Activated naive CD8-positive, alpha-beta T cell treated with anti-CD3 and anti-CD28 coated beads, Interleukin-2, amount 50 U/mL, for 24 hours (primary cell): Measurements from ENCODE around the gene LRRC56.
A peak's percentile ranks its signal among the peaks of the same experiment; 100 is the strongest.
"Not testable (repeated sequence)": the region's sequence is repeated elsewhere in the genome, so short reads cannot be mapped to it uniquely, and the experiment has no call there.

Experiments
- ATAC-seq: fragments of 150-1000 bp; cut with Tn5 transposase; one replicate; pipeline ENCODE4 v1.10.0; 2021
- DNase-seq: peaks from one replicate; pipeline ENCODE4 v3.0.0; 2021
- H3K27ac Mint-ChIP-seq: one replicate; pipeline ENCODE4 v1.8.0; 2021; ENCODE audit warnings: mild to moderate bottlenecking, mixed read lengths
- H3K27me3 Mint-ChIP-seq: one replicate; pipeline ENCODE4 v1.8.0; 2021; ENCODE audit warnings: mixed read lengths
- H3K36me3 Mint-ChIP-seq: one replicate; pipeline ENCODE4 v1.8.0; 2021; ENCODE audit warnings: low read depth, mixed read lengths
- H3K4me1 Mint-ChIP-seq: one replicate; pipeline ENCODE4 v1.8.0; 2021; ENCODE audit warnings: mixed read lengths
- H3K4me3 Mint-ChIP-seq: one replicate; pipeline ENCODE4 v1.8.0; 2021; ENCODE audit warnings: mild to moderate bottlenecking, moderate library complexity, mixed read lengths
- H3K9me3 Mint-ChIP-seq: one replicate; pipeline ENCODE4 v1.8.0; 2021; ENCODE audit warnings: mixed read lengths

Gene LRRC56

DNA sequence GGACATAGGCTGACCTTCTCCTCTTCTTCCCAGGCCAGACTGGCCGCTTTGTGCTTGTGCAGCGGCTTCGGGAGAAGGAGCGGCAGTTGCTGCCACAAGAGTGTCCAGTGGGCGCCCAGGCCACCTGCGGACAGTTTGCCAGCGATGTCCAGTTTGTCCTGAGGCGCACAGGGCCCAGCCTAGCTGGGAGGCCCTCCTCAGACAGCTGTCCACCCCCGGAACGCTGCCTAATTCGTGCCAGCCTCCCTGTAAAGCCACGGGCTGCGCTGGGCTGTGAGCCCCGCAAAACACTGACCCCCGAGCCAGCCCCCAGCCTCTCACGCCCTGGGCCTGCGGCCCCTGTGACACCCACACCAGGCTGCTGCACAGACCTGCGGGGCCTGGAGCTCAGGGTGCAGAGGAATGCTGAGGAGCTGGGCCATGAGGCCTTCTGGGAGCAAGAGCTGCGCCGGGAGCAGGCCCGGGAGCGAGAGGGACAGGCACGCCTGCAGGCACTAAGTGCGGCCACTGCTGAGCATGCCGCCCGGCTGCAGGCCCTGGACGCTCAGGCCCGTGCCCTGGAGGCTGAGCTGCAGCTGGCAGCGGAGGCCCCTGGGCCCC is 24.8 kb downstream of the LRRC56 start:
- peaks cover 10% of the 10 kb centered on the region for H3K4me1 Mint-ChIP-seq
- H3K4me3 Mint-ChIP-seq = no peak overlapping the region
- no peak for ATAC-seq
- no peak for DNase-seq
- H3K9me3 Mint-ChIP-seq = no peaks in the 10 kb centered on the region
- H3K27ac Mint-ChIP-seq = no peak overlapping the region
- peaks cover 3% of the 10 kb centered on the region for H3K27me3 Mint-ChIP-seq
- no peaks in the 10 kb centered on the region for H3K36me3 Mint-ChIP-seq

DNA sequence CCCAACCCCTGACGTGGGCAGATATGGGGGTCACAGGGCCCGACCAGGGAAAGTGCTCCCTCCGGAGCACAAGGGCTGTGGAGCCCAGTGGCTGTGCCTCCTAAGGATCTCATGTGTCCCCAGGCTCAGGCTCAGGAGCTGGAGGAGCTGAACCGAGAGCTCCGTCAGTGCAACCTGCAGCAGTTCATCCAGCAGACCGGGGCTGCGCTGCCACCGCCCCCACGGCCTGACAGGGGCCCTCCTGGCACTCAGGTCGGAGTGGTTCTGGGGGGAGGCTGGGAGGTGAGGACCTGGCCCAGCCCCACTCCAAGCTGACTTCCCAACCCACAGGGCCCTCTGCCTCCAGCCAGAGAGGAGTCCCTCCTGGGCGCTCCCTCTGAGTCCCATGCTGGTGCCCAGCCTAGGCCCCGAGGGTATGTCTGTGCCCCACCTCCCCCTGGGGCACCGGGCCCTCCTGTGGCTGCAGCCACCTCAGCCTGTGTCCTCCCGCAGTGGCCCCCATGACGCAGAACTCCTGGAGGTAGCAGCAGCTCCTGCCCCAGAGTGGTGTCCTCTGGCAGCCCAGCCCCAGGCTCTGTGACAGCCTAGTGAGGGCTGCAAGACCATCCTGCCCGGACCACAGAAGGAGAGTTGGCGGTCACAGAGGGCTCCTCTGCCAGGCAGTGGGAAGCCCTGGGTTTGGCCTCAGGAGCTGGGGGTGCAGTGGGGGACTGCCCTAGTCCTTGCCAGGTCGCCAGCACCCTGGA is 25.9 kb downstream of the LRRC56 start:
- no peaks in the 10 kb centered on the region for H3K36me3 Mint-ChIP-seq
- H3K9me3 Mint-ChIP-seq = no peaks in the 10 kb centered on the region
- H3K27ac Mint-ChIP-seq = no peak overlapping the region
- no peaks in the 10 kb centered on the region for H3K27me3 Mint-ChIP-seq
- H3K4me3 Mint-ChIP-seq = no peak overlapping the region
- DNase-seq (no peak), ATAC-seq (no peak)
- peaks cover 13% of the 10 kb centered on the region for H3K4me1 Mint-ChIP-seq

DNA sequence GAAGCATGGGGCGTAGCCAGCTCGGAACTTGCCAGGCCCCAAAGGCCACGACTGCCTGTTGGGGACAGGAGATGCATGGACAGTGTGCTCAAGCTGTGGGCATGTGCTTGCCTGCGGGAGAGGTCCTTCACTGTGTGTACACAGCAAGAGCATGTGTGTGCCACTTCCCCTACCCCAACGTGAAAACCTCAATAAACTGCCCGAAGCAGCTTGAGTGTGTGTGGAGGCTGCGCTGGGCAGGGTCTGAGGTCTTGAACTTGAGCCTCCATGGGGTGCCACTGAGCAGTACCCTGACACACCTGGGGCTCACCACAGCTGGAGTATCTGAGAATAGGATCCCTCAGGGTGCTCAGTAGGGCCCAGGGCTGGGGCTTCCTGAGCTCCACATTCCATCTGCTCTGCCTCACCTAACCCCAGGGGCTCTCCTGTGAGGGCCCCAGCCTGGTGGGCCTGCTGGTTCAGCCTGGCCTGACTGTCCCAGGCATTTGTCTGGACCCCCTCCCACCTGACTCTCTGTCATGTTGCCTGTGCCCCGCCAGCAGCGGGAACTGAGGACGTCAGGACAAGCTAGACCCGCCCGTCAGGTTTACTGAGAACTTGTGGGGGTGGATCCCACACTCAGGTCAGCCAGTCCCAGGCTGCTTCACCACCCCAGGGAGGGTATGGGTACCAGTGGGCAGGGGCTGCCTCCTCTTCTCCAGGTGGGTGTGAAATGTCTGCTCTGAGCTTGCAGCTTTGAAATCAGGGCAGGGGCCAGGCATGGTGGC is 26.7 kb downstream of the LRRC56 start:
- Mint-ChIP-seq H3K27me3 (no peaks in the 10 kb centered on the region), H3K4me1 (peaks cover 13% of the 10 kb centered on the region), H3K4me3 (no peak overlapping the region), H3K36me3 (no peaks in the 10 kb centered on the region), H3K9me3 (no peaks in the 10 kb centered on the region), H3K27ac (no peak overlapping the region)
- ATAC-seq = no peak
- DNase-seq = no peak

DNA sequence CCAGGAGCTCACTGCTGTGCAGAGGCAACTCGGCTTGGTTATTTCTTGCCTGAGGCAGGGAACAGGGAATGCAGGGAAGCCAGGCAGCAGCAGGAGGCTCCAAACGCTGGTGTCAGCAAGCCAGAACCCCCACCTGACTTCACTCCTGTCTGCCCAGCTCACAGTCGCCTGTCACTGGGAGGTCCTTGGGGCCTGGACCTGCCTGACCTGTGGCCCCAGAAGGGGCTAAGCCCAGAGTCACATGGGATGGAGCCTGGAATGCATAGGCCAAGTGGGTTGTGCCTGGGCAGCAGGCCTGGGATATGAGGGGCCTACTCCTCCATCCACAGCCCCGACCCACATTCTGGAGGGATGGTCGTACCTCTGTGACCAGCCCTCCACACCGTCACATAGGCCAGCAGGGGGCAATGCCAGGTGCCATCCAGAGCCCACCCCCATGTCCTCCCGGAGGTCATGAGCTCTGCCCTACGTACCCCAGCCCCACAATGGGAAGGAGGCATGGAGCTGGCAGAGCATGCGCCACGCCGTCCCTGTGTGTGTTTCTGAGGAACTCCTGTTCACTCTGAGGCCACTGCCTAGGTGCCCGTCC is 28.7 kb downstream of the LRRC56 start:
- Mint-ChIP-seq H3K27me3 (no peaks in the 10 kb centered on the region), H3K4me3 (no peak overlapping the region), H3K9me3 (no peaks in the 10 kb centered on the region), H3K27ac (no peak overlapping the region), H3K4me1 (peaks cover 13% of the 10 kb centered on the region), H3K36me3 (no peaks in the 10 kb centered on the region)
- ATAC-seq (no peak), DNase-seq (no peak)

DNA sequence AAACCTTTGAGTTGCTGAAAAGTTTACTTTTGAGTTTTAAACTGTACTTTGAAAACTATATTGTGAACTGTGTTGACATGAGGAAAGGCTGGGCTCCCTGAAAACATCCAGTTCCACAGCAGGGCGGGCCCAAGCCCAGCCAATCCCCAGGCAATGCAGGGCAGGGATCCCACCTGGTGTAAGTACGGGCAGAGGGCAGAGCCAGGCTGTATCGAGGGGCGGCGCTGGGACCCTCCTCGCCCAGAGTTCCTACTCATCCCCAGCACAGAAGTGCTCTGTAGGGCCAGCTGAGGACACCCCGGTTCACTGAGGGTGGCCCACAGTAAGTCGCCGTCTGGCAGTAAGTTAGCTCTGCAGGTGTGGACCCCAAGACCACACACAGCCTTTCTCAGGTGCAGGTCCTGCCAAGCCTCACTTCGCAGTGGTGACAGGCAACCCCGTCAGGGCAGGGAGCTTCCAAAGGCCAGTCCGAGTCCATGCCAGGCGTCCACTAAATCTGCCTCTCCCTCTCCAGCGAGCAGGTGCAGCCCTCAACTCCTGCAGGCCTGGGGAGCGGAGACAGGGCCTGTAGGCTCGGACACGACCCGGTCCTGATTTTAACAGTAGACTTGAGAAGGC is 29.8 kb downstream of the LRRC56 start:
- no peaks in the 10 kb centered on the region for H3K36me3 Mint-ChIP-seq
- no peak for DNase-seq
- peak overlapping the region; percentile 75 for H3K27ac Mint-ChIP-seq

DNA sequence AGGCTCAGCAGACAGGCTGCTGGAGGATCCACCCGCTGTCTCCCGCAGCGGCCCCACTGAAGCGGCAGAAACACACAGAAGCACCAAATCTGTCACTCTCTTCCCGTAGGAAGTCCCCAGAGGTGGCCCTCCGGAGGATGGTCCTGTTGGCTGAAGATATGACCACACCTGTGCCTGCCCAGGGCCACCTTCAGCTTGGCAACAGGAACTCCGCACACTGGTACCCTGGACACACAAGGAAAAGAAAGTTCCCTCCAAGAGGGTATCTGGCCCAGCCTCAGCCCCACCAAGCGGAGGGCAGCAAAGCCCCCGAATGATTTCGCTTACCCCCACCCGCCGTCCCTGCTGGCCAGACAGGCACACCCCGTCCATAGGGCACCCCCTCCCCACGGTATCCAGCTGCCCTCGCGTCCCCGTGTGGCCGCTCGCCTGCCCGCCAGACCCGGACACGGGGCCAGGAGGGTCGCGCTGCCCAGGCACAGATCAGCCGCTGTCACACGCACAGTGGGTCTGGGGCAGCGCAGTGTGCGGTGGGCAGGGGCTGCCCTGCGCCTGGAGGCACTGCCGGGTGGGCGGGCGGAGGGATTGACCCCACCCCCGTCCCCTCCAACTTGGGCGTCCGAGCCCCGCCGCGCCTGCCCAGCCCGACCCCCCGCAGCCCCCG is 30.4 kb downstream of the LRRC56 start:
- Mint-ChIP-seq H3K27ac (peak overlapping the region; percentile 75), H3K4me3 (peak overlapping the region; percentile 84), H3K36me3 (no peaks in the 10 kb centered on the region), H3K27me3 (no peaks in the 10 kb centered on the region), H3K4me1 (peaks cover 8% of the 10 kb centered on the region), H3K9me3 (no peaks in the 10 kb centered on the region)
- no peak for ATAC-seq
- no peak for DNase-seq

More for the DNA sequence above, 29.8 kb downstream of the LRRC56 start:
- Mint-ChIP-seq H3K4me3 (peak overlapping the region; percentile 84), H3K4me1 (peaks cover 8% of the 10 kb centered on the region), H3K9me3 (no peaks in the 10 kb centered on the region), H3K27me3 (no peaks in the 10 kb centered on the region)
- no peak for ATAC-seq

DNA sequence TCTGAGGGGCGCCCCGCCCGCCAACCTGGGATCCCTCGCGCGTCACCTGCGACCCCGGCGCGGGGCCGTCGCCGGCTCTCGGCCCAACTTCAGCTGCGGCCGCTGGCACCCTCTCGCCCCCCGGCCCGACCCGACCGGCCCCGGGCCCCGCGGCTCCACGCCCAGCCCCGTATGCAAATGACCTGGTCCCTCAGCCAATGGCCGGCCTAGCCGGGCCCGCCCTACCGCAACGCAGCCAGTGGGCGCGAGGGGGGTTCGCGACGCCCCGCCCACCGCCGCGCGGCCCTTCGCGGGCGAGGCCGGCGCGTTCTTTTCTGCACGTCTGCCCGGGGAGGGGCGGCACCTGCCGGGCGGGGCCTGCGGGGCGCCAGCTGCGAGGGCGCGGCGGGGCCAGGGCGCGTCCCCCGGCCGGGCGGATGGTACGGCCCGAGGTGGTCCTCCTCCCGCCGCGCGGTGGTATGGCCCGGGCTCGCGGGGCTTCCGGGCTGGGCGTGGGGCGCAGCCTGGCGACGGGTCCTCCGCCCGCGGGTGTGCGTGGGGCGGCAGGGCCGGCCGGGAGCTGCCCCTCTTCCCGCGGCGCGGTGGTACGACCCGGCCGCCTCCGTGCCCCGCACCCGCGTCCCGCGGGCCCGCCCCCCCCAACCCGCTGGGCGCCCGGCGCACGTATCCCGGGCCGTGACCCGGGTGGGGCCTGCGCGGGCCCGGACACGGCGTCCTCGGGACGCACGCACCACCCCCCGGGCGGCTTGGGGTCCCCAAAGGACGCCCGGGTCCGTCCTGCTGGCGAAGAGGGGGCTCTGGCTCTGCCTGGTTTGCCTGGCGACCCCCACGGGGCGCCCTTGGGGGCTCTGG is 31.2 kb downstream of the LRRC56 start:
- Mint-ChIP-seq H3K9me3 (no peaks in the 10 kb centered on the region), H3K4me3 (peak overlapping the region; percentile 80), H3K27ac (peak overlapping the region; percentile 64), H3K36me3 (no peaks in the 10 kb centered on the region), H3K27me3 (no peaks in the 10 kb centered on the region), H3K4me1 (peaks cover 8% of the 10 kb centered on the region)
- peak; percentile 97 for DNase-seq
- ATAC-seq = peak; percentile 94

DNA sequence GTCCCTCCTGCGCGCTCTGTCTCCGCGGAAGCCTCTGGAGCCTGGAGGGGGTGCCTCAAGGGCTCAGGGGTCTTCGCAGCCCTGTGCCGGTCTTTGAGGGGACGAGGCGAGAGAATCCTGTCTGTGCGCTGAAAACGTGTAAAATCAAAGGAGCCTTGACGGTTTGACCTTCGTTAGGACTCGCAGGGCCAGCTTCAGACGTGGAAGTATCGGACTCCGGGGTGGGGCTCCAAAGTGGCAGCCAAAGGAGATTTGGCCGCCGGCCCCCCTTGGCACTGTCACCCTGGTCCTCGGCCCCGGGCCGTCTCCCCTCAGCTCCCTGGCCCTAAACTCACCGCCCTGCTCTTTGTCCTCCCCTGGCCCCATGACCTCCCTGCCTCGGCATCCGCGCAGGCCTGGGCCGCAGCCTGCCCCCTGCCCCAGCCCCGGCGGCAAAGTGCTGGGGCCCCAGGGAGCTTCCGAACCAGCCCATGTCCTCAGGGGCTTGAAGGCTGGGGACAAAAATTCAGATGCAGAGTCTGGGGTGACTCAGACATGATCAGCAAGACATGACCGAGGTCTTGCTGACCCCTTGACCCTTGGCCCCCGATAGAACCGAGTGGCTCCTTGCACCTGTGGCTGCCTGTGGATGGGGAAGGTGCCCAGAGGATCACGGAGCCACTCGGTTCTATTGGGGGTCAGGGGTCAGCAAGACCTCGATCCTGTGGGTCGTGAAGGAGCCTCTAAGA is 32.0 kb downstream of the LRRC56 start:
- Mint-ChIP-seq H3K4me1 (peaks cover 10% of the 10 kb centered on the region), H3K27me3 (peaks cover 1% of the 10 kb centered on the region)

DNA sequence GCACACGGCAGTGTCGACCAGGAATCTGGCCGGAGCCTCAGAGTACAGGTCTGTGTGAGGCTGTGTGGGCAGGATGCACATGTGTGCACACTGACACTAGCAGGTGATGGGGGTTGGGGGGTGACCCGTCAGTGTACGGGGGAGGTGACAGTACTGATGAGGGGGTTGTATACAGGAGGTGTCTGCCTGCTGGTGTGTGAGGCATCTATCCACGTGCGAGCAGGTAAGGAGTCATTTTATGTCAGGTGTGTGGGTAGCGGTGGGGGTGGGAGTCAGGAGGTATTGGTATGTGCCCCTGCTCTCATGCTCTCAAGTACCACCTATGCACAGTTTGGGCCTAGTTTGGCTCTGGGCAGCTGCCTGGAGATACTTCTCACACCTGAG is 34.5 kb downstream of the LRRC56 start:
- H3K4me3 Mint-ChIP-seq = no peak overlapping the region
- no peak for DNase-seq
- no peaks in the 10 kb centered on the region for H3K36me3 Mint-ChIP-seq
- H3K9me3 Mint-ChIP-seq = no peaks in the 10 kb centered on the region
- H3K27ac Mint-ChIP-seq = no peak overlapping the region
- H3K27me3 Mint-ChIP-seq = peaks cover 10% of the 10 kb centered on the region
- ATAC-seq = no peak
- peaks cover 18% of the 10 kb centered on the region for H3K4me1 Mint-ChIP-seq

More for the DNA sequence above, 32.0 kb downstream of the LRRC56 start:
- H3K27ac Mint-ChIP-seq = peak overlapping the region; percentile 64
- no peaks in the 10 kb centered on the region for H3K9me3 Mint-ChIP-seq
- peak overlapping the region; percentile 80 for H3K4me3 Mint-ChIP-seq
- no peaks in the 10 kb centered on the region for H3K36me3 Mint-ChIP-seq
- ATAC-seq (no peak), DNase-seq (no peak)

DNA sequence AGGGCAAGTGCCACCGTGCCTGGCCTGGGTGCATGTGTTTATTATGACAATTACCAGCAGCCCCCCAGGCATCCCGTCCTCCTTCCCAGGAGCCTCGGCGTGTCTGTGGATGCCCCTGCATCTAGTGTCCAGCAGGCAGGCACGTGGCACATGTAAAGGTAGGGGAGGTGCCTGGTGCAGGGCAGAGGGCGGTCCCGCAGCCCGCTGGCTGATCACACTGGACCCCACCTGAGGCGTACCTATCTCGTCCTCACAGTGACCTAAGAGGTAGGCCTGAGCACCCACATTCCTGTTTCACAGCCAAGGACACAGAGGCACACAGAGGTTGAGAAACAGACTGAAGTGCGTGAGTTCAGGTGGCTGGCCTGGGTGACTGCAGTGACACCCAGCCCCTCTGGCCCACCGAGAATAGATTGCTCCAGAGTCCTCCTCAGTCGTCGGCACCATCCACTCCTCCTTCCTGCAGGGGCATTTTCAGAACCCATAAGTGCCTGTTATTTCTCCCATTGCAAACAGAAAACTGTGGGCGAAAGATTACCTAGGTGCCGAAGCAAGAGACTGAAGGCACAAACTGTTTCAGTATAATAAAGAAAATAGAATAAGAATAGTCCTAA is 35.9 kb downstream of the LRRC56 start:
- Mint-ChIP-seq H3K4me1 (peaks cover 25% of the 10 kb centered on the region), H3K27ac (no peak overlapping the region), H3K9me3 (no peaks in the 10 kb centered on the region), H3K27me3 (peaks cover 10% of the 10 kb centered on the region), H3K4me3 (no peak overlapping the region), H3K36me3 (peaks cover 8% of the 10 kb centered on the region)
- DNase-seq (no peak), ATAC-seq (no peak)

DNA sequence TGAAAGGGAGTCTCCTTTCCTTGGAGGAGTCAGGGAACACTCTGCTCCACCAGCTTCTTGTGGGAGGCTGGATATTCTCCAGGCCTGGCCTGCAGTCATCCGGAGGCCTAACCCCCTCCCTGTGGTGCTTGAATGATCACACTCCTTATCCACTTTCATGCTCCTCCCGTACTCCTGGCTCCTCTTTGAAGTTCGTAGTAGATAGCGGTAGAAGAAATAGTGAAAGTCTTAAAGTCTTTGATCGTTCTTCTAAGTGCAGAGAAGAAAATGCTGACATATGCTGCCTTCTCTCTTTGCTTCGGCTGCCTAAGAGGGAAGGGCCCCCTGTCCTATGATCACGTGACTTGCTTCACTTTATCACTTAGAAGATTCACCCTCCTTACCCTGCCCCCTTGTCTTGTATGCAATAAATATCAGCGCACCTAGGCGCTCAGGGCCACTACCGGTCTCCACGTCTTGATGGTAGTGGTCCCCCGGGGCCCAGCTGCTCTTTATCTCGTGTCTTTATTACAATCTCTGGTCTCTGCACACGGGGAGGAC is 36.8 kb downstream of the LRRC56 start:
- H3K27ac Mint-ChIP-seq, H3K9me3 Mint-ChIP-seq, H3K27me3 Mint-ChIP-seq, ATAC-seq, DNase-seq, H3K36me3 Mint-ChIP-seq: not testable (repeated sequence)
- peaks cover 33% of the 10 kb centered on the region for H3K4me1 Mint-ChIP-seq
- peak overlapping the region; percentile 75 for H3K4me3 Mint-ChIP-seq

DNA sequence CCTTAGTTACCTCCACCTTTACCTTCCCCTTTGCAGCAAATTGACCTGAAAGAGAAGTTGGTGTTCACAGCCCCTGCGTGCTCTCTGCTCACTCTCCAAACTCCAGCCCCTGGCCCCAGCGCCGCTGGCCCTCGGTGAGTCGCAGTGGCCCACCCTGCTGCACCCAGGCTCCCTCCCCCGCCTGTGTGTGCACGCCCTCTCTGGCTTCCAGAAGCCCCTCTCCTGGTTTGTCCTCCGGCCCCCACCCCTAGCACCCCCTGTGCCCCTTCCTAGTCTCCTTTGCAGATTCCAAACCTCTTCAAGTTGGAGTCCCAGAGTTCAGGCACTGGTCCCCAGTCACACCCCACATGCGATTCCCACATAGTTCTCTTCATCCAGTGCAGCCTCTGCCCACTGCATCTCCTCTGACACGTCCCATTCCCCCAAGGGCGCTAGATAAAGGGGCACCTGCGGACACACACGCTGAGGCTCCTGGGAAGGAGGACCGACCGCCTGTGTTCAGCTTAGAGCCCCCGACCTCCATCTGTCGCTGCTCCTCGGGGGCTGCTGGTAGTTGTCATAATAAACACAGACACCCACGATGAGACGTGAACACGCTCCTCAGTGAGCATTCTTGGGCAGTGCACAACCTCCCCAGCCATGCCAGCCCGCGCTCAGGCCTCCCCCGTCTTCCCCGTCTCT is 37.4 kb downstream of the LRRC56 start:
- Mint-ChIP-seq H3K9me3 (no peaks in the 10 kb centered on the region), H3K4me3 (peak overlapping the region; percentile 75), H3K27me3 (peaks cover 10% of the 10 kb centered on the region), H3K4me1 (peaks cover 38% of the 10 kb centered on the region), H3K36me3 (peaks cover 8% of the 10 kb centered on the region), H3K27ac (no peak overlapping the region)
- ATAC-seq = no peak
- no peak for DNase-seq
